COLO829 (cell line): ENCODE data around the gene TMPRSS11A.

Experiments
- DNase-seq: peaks from one replicate; pipeline ENCODE4 v3.0.0; 2012; ENCODE audit warnings: low spot score

TMPRSS11A gene

DNA sequence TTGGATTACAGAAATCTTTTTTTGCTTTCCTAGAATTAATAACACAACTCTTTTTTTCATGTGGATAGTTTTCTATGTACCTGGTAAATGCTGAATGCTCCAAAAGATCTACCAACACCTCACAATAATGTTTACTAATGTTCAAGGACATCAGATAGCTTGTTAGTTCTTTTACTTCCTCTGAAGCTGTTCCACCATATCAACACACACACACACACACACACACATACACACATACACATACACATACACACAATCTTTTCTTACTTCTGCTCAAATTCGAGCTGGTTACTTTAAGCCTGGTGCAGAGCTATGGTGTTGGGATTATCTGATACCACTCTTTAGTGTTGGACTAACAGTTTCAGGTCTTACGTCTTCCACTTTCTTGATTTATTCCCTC, 51.2 kb downstream of the TMPRSS11A start:
- no peak for DNase-seq

DNA sequence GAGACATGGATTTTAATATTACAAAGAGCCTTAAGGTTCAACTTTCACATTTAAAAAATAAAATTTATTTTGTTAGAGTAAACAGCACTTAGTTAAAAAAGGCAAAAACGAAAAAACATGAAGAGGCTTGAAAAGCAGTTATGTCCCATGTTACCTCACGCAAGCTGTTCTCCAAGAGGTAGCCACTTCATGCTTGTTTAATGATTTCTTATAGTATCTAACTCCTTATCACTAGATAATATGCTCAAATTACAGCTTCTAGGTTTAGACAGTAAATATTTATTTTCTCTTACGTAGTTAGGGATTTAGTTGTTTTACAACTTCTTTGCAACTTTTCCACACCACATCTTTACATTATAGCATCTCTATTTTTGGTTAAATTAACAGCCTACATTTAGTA, 51.7 kb downstream of the TMPRSS11A start:
- DNase-seq = no peak

DNA sequence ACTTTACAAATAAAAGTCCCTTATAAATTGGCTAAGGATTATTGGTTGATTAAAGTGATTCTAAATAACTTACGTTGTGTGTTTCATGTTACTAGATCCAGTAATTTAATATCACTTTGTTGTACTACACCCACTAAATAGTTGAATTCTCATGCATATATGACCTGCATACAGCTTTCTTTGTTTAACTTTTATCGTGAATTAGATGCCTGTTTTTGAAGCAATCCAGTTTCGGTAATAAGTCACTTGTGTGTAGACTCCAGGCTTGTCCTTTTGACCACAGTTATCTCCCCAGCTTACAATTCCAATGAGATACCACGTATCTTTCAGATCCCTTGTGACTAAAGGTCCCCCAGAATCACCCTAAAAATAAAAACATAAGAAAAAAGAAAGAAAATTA, 52.2 kb downstream of the TMPRSS11A start:
- peak; percentile 51 for DNase-seq

DNA sequence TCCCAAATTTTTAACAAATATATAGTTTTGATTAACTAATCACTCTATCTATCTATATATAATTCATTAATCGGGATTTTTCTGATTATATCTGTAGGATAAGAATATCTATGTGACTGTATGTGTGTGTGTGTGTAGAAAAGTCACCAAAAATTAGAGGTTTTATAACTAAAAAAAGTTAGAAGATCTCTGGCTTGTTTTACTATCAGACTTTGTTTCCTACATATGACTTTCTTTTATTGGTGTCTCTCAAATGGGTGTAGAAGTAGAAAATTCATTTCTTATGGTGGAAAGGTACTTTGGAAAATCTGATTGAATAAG, 52.7 kb downstream of the TMPRSS11A start:
- no peak for DNase-seq

DNA sequence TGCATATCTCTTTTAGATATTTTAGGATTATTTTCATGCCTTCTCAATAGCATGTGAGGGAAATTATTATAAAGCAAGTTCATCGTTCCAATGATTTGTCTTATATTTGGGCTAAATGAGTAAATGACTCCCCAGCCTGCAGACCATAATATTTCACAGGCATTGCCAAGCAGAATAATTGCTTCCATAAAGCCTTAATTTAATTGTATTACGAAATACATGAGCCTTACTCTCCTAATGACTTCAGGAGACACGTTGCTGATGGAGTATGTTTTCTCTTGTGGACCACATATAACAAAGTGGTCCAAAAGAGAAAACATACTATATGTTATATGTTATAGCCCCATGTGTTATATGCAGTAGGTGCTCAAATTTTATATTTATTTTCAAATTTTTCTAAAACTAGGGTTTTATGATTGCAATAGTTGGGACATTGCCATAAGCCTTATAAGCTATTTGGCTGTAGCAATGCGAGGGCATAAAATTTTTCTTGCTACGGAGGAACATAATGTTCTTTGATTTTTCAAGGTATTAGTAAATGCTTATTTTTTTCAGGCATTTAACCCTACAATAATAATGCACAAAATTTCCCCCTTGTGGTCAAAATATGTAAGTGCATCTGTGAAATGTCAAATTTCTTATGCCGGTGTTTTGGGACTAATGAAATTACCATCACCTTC, 53.2 kb downstream of the TMPRSS11A start:
- DNase-seq = no peak

DNA sequence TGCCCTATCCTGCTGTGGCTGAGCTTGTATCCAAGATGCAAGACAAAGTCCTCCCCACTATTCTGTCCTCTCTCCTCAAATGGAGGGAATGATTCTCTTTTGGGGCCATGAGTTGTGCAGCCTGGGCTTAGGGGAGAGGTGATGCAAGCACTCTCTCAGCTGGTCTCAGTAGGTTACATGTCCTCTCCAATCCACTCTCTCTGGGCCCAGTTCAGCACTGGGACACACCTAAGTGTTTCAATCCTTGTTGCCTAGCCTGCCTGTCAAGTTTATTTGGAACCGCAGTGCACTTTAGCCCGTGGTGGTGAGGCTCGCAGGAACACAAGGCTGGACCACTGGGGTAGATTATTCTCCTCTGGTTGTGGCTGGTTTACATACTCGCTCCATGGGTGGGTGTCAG, 55.6 kb downstream of the TMPRSS11A start:
- no peak for DNase-seq

DNA sequence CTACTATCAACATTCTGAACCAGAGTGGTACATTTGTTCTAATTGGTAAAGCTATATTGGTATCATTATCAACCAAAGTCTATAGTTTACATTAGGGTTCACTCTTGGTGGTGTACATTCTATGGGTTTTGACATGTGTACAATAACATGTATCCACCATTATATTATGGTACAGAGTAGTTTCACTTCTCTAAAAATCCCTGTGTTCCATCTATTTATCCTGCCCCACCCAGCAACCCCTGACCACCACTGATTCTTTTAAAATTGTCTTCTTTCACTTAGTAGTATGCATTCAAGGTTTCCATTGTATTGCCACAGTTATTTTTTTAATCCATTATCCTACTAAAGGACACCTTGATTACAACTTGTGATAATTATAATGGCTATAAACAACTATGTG, 64.2 kb downstream of the TMPRSS11A start:
- DNase-seq = no peak

DNA sequence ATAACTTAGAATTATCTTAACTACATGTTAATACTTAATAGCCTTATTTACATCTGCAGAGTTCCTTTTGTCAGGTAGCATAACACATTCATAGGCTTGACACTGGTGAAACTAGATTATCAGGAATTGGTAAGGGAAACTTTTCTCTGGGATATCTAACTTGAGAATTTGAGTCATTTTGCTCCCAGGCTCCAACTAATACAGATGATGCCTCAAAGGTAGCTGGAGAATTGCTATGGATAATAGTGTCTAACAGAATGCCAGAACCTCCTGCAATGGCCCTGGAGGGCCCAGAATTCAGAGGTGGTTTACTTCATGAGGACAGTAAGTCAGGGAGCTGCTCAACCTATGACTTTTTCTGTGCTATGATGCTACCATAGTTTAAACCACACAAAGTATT, 65.6 kb downstream of the TMPRSS11A start:
- DNase-seq = no peak

DNA sequence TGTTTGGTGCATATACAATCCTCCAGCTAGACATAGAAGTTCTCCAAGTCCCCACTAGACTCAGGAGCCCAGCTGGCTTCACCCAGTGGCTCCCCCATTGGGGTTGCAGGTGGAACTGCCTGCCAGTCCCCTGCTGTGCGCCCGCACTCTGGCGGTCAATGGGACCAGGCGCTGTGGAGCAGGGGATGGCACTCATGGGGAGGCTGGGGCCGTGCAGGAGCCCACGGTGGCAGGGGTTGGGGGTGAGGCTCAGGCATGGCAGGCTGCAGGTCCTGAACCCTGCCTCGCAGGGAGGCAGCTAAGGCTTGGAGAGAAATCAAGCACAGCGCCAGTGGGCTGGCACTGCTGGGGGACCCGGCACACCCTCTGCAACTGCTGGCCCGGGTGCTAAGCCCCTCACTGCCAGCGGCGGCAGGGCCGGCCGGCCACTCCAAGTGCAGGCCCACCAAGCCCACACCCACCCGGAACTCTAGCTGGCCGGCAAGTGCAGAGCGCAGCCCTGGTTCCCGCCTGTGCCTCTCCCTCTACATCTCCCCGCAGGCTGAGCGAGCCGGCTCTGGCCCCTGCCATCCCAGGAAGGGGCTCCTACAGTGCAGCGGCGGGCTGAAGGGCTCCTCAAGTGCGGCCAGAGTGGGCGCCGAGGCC, 66.8 kb downstream of the TMPRSS11A start:
- DNase-seq = no peak

DNA sequence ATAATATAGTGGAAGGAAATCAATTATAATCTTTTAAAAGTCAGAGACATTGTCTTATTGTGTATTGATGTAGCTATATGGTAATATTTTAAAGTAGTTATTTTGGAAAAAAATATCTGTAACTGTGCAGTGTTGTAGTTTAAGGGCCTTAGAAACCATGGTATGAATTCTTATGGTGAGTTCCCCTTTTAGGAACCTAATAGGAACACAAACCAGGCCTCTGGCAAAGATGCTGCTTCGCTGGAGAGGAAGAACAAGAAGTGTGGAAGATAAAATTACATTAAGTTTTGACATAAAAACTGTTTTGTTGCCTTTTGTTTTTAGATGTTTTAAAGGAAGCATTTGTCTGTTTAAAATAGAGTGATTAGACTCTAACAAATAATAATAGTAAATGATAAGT, 68.6 kb downstream of the TMPRSS11A start:
- no peak for DNase-seq

DNA sequence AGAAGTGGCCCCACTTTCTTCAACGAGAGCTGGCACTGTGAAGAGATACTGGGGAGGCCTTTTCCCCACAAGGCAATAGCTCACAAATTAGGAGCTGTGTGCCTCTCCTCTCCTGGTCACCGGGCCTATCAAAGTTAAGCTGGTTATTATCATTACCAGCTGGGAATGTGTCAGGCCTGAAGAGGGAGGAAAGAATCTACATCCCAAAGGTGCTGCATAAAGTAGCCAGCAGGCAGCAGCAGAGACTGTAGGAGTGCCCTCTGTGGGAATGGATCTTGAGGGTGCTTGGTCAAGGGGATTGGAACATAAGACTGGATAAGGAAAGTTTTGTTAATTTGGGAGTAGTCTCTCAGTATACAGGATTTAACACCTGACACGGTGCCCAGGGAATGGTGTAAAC, 70.4 kb downstream of the TMPRSS11A start:
- no peak for DNase-seq

DNA sequence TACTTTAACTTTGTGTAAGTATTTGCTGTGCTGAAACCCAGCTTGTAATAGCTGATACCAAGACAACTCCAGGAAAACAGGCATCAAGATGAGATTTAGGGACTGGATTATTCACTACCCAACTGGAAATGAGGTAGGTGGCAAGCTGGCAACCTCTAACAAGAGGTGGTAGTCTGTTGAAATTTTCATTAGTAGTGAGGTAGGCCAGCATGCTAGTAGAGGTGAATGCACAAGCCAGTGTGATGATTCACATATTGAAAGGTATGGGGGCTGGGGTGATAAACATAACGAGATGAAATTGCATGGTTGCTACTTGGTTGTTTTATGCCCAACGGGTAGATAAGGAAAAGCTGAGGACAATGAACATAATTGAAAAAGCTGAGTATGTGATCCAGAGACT, 71.0 kb downstream of the TMPRSS11A start:
- DNase-seq = no peak

DNA sequence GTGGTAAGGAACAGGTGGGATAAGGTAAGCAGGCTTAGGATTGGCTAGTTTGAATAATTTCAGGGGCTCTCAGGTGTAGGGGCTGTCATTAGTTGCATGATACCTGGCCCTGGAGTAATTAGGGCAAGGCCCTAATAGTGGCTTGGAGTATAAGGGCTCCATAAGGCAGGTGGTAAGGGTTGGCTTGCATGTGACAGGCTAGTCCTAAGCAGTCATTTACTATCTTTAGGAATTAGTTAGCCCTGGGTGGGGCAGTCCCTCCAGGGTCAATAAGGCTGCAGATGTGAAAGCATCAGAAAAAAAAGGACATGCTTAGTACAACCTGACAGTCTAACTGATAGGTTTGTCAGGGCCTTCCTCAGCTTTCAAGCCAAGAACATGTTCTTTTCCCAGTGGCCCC, 71.6 kb downstream of the TMPRSS11A start:
- DNase-seq = no peak

DNA sequence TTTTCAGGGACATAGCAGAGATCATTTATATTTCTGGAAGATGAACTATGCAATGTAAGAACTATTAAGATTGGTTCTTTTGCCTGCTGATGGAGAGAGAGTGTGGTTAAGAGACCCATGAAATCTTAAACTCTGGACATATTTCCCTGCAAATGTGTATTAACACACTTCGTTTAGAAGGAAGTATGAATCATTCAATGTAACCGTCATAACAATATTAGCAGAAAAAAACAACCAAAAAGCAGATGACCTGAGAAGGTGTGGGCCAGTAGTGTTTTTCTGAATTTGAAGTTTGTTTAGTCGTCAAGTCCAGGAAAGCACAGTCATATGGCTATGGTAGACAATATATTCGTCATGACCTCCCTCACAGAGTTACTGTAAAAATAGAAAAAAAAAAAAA, 77.0 kb downstream of the TMPRSS11A start:
- DNase-seq = no peak

DNA sequence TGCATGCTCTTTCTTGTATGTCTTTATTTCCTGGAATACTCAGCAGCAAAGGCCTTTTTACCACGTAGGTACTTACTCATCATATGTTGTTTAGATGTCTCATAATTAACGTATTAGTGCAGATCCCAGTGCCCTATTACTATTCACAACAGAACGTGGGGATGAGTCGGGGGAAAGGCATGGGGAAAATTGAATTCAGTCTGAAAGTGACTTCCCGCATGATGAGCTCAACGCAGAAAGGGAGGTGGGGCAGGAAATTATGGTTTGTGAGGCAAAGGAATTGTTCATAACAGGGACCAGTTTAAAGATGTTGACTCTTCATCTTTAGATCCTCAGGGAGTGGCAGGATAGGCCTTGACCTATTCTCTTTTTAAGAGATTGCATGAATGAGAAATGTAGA, 77.5 kb downstream of the TMPRSS11A start:
- DNase-seq = peak; percentile 35

DNA sequence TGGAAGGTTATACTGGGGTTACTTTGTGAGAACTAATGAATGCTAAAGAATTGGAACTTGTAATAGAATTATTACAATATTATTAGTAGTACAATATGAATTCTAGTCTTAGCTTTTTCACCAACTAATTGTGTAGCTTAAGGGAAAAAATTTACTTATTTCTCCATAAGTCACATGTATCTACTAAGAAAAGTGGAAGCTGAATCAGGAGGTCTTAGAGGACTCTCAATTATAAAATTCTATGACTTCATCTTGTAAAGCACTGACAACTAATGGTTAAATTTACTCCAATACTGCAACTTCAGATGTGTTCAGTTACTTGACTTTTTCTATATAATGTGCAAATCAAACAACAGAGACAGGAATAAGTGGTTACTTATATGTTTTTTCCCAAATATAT, 78.6 kb downstream of the TMPRSS11A start:
- no peak for DNase-seq

DNA sequence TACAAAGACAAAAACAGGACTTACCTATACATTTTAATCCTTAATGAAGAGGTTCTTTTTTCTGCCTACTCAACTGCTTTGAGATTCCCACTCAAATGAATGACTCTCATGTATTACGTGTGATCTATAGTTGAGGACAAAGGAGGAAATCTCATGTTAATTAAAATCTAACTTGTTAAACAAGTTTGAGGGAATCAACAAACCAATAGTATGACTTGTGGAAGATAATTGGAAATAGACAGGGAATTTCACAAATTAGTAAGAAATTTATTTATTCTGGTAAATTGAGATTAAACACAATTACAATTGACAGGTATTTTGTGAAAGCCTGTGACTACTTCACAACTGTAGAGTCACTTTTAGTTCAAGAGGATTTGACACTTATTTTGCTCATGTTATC, 79.4 kb downstream of the TMPRSS11A start, which contains the start of gene TMPRSS11D:
TMPRSS11D (minus strand) TSS at position 101 of the 400 bp plus-strand sequence; CDS start at position 32, 69 bp downstream.
- no peak for DNase-seq

DNA sequence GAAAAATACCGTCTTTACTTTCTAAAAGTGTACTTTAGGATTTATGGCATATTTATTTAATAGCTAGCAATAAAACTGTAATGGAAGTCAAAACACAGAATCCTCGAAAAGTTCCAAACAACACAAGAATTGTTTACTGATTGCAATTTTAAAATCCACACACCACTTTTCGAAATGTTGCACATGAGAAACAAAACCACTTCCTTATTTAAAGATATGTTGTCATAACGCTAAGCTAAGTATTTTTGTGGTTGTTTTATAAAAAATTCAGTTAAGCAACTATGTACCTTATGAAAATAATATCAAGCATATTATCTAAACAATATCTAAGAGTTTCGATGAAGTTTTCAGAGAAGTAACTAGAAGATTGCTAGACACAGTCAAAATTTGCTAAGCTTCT, 79.8 kb downstream of the TMPRSS11A start:
- no peak for DNase-seq

DNA sequence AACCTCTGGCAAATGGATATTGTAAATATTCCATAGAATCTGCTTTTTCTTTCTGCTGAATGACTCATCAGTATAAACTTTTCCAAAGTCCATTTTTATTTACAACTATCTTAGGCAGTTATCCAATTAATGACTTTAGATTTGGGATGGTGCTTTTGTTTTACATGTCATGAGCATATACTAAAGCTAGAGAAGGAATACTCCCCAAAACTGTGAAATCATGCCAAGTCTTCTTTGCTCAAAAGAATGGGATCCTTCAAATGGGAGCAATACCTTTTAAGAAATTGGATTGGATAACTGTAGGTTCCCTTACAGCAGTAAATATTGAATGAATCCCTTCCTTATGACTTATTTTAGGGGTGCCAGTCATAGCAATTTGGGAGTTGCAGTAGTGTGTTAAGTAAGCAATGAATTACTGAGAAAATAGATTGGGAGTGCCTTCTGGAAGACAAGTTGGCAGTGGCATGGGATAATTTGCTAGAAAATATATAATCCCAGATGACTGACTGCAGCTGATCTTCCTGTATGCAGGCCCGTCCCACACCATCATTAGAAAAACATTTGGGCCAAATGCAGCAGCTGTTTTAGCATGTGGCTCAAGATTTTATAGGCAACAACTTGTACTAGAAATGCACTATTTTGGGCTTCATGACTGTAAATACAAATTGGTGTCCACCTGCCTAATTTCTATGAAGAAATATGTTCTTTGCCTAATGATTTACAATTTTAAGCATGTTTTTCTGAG, 82.3 kb downstream of the TMPRSS11A start:
- no peak for DNase-seq

DNA sequence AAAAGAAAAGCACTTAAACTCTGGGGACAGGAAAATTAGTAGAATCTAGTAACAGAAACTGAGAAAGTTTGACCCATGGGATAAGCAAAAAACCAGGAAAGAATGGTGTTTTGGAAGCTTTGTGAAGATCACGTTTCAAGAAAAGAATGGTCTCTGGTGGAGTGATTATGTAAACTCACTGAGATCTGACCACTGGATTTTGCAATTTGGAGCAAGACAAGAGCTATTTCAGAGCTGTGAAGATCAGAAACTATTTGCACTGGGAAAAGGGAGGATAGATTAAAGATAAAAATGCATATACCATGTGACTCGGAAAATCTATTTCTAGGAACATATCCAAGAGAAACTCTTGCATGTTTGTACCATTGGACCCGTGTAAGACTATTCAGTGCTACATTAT, 83.8 kb downstream of the TMPRSS11A start:
- DNase-seq = no peak

DNA sequence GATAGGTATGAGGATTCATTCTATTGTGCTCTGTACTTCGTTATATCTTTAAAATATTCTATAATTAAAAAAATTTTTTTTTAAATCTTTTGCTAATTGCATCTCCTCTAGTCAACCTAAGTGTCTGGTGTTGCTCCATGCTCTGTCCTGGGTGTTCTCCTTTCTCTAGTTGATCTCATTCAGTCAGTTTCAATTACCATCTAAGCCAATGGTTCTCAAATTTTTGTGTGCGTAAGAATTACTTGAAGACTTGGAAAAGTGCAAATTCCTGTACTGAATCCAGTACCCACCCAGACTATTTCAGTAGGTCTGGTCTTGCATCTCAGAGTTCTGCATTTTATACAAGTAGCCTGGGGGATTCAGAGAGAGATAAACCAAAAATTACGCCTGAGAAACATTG, 86.2 kb downstream of the TMPRSS11A start:
- no peak for DNase-seq

DNA sequence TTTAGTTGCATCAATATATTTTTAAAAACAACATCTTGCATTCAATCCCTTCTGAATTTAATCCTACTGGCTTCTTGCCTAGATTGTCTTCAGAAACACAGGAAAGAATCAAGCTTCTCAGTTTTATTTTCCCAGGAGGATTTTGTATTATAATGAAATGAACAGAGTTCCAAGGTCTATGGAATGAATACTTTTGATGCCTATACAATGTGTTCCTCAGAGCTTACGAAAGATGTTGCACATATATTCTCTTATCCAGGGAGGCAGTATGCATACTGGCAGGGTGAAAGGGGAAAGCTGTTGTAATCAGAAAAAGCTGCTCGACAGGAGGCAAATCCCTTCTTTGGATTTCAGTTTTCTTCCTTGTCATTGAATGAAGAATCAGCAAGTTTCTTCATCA, 88.3 kb downstream of the TMPRSS11A start:
- DNase-seq = no peak

DNA sequence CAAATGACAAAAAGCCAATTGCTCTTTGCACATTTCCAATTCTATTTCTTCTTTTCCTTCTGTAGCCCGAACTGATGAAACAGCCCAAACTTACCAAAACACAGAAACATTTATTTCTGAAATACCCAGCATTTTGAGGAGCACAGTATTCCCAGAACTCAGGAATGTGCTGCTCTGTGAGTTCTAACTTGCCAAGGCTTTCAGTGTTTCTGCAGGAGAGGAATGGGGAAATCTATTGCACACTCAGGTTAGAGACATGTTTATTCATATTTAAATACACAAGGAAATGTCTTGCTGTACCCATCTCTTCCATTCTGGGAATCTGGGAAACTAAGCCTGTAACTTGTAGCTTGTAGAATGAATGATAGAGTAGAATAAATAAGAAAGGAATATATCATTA, 90.2 kb downstream of the TMPRSS11A start:
- DNase-seq = no peak

DNA sequence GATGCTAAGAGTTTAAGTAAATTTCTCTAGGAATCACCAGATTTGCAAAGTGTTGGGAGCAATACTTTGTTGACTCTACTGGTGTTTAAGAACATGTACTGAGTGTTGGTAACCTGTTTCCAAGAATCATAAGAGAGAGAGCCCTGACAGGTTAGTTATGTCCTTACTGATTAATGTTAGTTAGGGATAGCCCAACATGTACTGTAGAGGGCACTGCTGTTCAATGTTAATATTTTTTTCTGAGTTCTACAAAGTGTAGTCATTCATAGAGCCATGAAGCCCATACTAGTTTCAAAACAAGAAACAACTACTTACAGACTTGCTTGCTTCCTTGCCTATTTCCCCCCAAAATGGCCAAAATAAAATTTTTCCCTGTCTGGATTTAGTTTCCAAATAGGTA, 91.4 kb downstream of the TMPRSS11A start:
- peak; percentile 60 for DNase-seq
